ENCODE data around the gene PARD3B. TPM values are rescaled to one million over a fixed set of nuclear protein-coding genes. Genes with fewer than 3 reads are reported as not detected.

PARD3B gene
- total and polyA plus RNA-seq, 2 of the 4 experiments (the other 2 are of a cell fraction) = 3.3 to 15.6 TPM

DNA sequence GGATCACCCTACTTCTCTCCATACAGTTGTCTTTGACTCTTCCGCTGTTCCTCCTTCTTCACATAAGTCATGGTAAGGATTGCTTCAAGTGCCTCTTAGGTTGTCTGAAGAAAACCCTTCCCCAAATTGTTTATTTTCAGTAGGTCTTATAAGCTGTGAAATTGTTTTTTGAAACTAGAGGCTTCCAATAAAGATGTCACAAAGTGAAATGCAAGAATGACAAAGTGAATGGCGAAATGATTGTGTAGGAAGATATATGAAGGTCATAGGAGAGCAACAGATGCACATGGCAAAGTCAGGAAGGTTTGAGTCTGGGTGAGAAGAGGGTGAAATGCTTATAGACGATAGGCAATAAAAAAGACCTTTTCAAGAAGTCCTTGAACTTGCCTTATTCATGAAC, 548.8 kb downstream of the PARD3B start:
- Histone ChIP-seq H4K91ac (ENCODE audit: insufficient read depth, low read depth, low read length) (no peak overlapping the region), H2AK5ac (ENCODE audit: low read depth, low read length) (no peak overlapping the region), H3K14ac (replicated peaks; ENCODE audit: low read depth, low read length) (no peak overlapping the region), H3K4ac (ENCODE audit: low read depth, low read length) (no peak overlapping the region), H3K27ac (ENCODE audit: insufficient read depth, low read length) (no peak overlapping the region), H2BK15ac (ENCODE audit: low read depth, low read length) (no peak overlapping the region), H4K20me1 (ENCODE audit: insufficient read depth, low read length) (no peaks in the 10 kb centered on the region), H3K27me3 (ENCODE audit: control insufficient read depth, insufficient read depth, low read length) (no peaks in the 10 kb centered on the region), H2BK120ac (ENCODE audit: low read depth, low read length) (no peak overlapping the region), H2BK20ac (ENCODE audit: low read depth, low read length) (no peak overlapping the region), H3K18ac (ENCODE audit: low read depth, low read length) (no peak overlapping the region), H3K36me3 (ENCODE audit: control insufficient read depth, insufficient read depth, low read length) (no peaks in the 10 kb centered on the region), H4K8ac (ENCODE audit: low read depth in 2 of 2, low read length in 2 of 2) (no peak overlapping the region), H3K23ac (ENCODE audit: low read depth, low read length) (no peak overlapping the region), H2AFZ (replicated peaks; ENCODE audit: low read length, poor library complexity) (no peak overlapping the region), H4K5ac (ENCODE audit: low read depth, low read length) (no peak overlapping the region), H3K4me2 (ENCODE audit: low read depth, low read length) (no peak overlapping the region), H3K4me3 (ENCODE audit: insufficient read depth, low read depth, low read length) (no peak overlapping the region), H3K9me1 (ENCODE audit: insufficient read depth, low read length) (no peaks in the 10 kb centered on the region), H3K9me3 (ENCODE audit: control insufficient read depth, insufficient read depth, low read length) (no peaks in the 10 kb centered on the region), H3K4me1 (ENCODE audit: control insufficient read depth, insufficient read depth, low read length) (no peaks in the 10 kb centered on the region; the same call in 1 of the 2 replicates), H3K79me1 (ENCODE audit: low read depth in 1 of 2, low read length in 2 of 2) (no peaks in the 10 kb centered on the region; a peak in 1 of 4 replicates), H3K9ac (ENCODE audit: low read depth, low read length) (no peak overlapping the region), H3K56ac (ENCODE audit: extremely low read depth, insufficient read depth, low read length) (no peak overlapping the region), H2BK5ac (ENCODE audit: low read depth, low read length, poor library complexity, severe bottlenecking) (no peak overlapping the region), H2AK9ac (replicated peaks; ENCODE audit: low read depth, low read length, poor library complexity) (no peak overlapping the region)
- no TSS peak for BruUV-seq (replicated peaks)
- no peak for DNase-seq
- TF ChIP-seq CEBPB (IDR thresholded peaks at IDR 0.05; ENCODE audit: low read depth, low read length) (no peak), POLR2A (IDR thresholded peaks at IDR 0.05; ENCODE audit: low read depth, low read length) (no peak), FOS (IDR thresholded peaks at IDR 0.05; ENCODE audit: low read depth, low read length) (no peak), NFE2L2 (IDR thresholded peaks at IDR 0.05; ENCODE audit: low read depth, low read length) (no peak), MAFK (IDR thresholded peaks at IDR 0.05; ENCODE audit: low read depth, low read length) (no peak), RFX5 (IDR thresholded peaks at IDR 0.05; ENCODE audit: low read depth, low read length) (no peak), RAD21 (IDR thresholded peaks at IDR 0.05; ENCODE audit: low read length) (no peak), BHLHE40 (IDR thresholded peaks at IDR 0.05; ENCODE audit: low read depth, low read length) (no peak), RCOR1 (IDR thresholded peaks at IDR 0.05; ENCODE audit: insufficient replicate concordance, low read length) (no peak), CHD1 (IDR thresholded peaks at IDR 0.05; ENCODE audit: low read depth, low read length) (no peak), MXI1 (IDR thresholded peaks at IDR 0.05; ENCODE audit: borderline replicate concordance, low read depth, low read length) (no peak), SMC3 (IDR thresholded peaks at IDR 0.05; ENCODE audit: low read depth, low read length) (no peak), MAZ (IDR thresholded peaks at IDR 0.05; ENCODE audit: borderline replicate concordance, low read depth, low read length) (no peak), USF2 (IDR thresholded peaks at IDR 0.05; ENCODE audit: low read depth, low read length) (no peak)
- TF ChIP-seq, protein P1, sequence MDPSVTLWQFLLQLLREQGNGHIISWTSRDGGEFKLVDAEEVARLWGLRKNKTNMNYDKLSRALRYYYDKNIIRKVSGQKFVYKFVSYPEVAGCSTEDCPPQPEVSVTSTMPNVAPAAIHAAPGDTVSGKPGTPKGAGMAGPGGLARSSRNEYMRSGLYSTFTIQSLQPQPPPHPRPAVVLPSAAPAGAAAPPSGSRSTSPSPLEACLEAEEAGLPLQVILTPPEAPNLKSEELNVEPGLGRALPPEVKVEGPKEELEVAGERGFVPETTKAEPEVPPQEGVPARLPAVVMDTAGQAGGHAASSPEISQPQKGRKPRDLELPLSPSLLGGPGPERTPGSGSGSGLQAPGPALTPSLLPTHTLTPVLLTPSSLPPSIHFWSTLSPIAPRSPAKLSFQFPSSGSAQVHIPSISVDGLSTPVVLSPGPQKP (IDR thresholded peaks at IDR 0.05; ENCODE audit: borderline replicate concordance, low read depth, low read length) = no peak
- TF ChIP-seq, protein P2, sequence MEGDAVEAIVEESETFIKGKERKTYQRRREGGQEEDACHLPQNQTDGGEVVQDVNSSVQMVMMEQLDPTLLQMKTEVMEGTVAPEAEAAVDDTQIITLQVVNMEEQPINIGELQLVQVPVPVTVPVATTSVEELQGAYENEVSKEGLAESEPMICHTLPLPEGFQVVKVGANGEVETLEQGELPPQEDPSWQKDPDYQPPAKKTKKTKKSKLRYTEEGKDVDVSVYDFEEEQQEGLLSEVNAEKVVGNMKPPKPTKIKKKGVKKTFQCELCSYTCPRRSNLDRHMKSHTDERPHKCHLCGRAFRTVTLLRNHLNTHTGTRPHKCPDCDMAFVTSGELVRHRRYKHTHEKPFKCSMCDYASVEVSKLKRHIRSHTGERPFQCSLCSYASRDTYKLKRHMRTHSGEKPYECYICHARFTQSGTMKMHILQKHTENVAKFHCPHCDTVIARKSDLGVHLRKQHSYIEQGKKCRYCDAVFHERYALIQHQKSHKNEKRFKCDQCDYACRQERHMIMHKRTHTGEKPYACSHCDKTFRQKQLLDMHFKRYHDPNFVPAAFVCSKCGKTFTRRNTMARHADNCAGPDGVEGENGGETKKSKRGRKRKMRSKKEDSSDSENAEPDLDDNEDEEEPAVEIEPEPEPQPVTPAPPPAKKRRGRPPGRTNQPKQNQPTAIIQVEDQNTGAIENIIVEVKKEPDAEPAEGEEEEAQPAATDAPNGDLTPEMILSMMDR (conservative IDR thresholded peaks at IDR 0.05; ENCODE audit: low read depth, low read length) = no peak
- in situ Hi-C loops (cut with MboI; ENCODE audit: low sequenced_read_pairs) = no loop called here
- WGBS, 2 experiments (ENCODE audit: extremely low coverage in 2 of 2, insufficient read length in 1 of 2) = no CpG with 5 or more reads among the region's 3 CpGs
- intact Hi-C loops (cut with micrococcal nuclease) = no loop called here
- dilution Hi-C loops (cut with HindIII; ENCODE audit: low sequenced_read_pairs, unreplicated experiment) = no loop called here
- ATAC-seq (ENCODE audit: low read depth) = no peak
- CTCF ChIA-PET = interaction anchor here (0.5 to 0.6 kb wide), 2 partner anchors 23 to 296 kb away, joined by 3 to 6 read pairs; no protein-coding TSS in a partner anchor
- POLR2A ChIA-PET (ENCODE audit: unreplicated experiment) = no interaction called here
